ENCODE results near the gene CCDC70.

DNA sequence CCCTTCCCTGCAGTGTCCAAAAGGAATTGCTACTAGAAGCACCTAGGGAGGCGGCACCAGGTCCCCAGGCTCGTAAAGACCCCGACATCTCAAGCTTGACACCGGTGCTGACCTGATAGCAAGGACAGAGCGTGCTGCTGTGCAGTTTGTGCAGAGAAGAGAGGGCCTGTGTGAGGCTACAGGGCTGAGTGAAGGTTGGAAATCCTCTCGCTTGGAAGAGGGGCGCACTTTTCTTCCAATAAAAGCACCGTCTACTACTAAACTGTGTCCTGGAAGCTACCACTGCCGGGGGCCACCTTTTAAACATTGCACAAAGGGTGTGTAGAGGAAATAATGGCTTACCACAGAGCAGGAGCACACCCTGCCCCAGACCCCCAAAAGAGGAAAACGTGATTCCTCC lies 27.8 kb upstream of the CCDC70 start:
- no peak for TF ChIP-seq POLR2AphosphoS5 (IDR thresholded peaks at IDR 0.05)
- TF ChIP-seq POLR2A (IDR thresholded peaks at IDR 0.05), result no peak
- TF ChIP-seq, protein P1, sequence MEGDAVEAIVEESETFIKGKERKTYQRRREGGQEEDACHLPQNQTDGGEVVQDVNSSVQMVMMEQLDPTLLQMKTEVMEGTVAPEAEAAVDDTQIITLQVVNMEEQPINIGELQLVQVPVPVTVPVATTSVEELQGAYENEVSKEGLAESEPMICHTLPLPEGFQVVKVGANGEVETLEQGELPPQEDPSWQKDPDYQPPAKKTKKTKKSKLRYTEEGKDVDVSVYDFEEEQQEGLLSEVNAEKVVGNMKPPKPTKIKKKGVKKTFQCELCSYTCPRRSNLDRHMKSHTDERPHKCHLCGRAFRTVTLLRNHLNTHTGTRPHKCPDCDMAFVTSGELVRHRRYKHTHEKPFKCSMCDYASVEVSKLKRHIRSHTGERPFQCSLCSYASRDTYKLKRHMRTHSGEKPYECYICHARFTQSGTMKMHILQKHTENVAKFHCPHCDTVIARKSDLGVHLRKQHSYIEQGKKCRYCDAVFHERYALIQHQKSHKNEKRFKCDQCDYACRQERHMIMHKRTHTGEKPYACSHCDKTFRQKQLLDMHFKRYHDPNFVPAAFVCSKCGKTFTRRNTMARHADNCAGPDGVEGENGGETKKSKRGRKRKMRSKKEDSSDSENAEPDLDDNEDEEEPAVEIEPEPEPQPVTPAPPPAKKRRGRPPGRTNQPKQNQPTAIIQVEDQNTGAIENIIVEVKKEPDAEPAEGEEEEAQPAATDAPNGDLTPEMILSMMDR (IDR thresholded peaks at IDR 0.05), result no peak
- TF ChIP-seq EP300 (IDR thresholded peaks at IDR 0.05), result no peak
